CD4-positive, alpha-beta memory T cell (primary cell): Measurements from ENCODE around the gene IQCK. TPM values are rescaled to one million over a fixed set of nuclear protein-coding genes. Genes with fewer than 3 reads are reported as not detected.

Experiments used
- CTCF ChIA-PET: fragments of 350-600 bp; sonication (Branson Sonifier 250); formaldehyde crosslinking; loops from one replicate; lab custom pipeline; 2021; ENCODE audit warnings: inconsistent platforms; ENCODE audit not compliant: partially characterized antibody; lab: Charles Lee
- POLR2A ChIA-PET: fragments of 350-600 bp; sonication (Branson Sonifier 250); formaldehyde crosslinking; loops from one replicate; lab custom pipeline; 2021; ENCODE audit not compliant: partially characterized antibody; lab: Charles Lee
- DNase-seq, 5 donors: peaks; one replicate each; pipeline versions ENCODE4 v3.0.0 to v3.0.0-alpha.2; 2020 to 2022; ENCODE audit warnings: mixed read lengths in 1 of 5
- H3K27ac ChIP-seq: one replicate; pipeline ENCODE4 v1.7.0; 2013; ENCODE audit warnings: low read depth, low read length
- H3K27me3 ChIP-seq: 2 replicates; pipeline ENCODE4 v1.7.0; 2013; ENCODE audit warnings: mild to moderate bottlenecking, low read length, moderate library complexity; ENCODE audit not compliant: insufficient read depth
- H3K36me3 ChIP-seq: 2 replicates; pipeline ENCODE4 v1.7.0; 2013; ENCODE audit warnings: mild to moderate bottlenecking, low read length, moderate library complexity; ENCODE audit not compliant: insufficient read depth
- H3K4me1 ChIP-seq: 2 replicates; pipeline ENCODE4 v1.7.0; 2013; ENCODE audit warnings: mild to moderate bottlenecking, low read length, moderate library complexity; ENCODE audit not compliant: insufficient read depth
- H3K4me3 ChIP-seq, 2 donors: one replicate each; pipeline ENCODE4 v1.7.0; 2013; ENCODE audit warnings: low read length in 2 of 2, mild to moderate bottlenecking in 1 of 2
- H3K9me3 ChIP-seq, 2 donors: one replicate each; pipeline ENCODE4 v1.7.0; 2013; ENCODE audit warnings: low read length in 2 of 2, control low read depth in 1 of 2; ENCODE audit not compliant: control insufficient read depth in 1 of 2
- H3K27ac Mint-ChIP-seq, 7 donors: one replicate each; pipeline ENCODE4 v1.8.0; 2020 to 2021; ENCODE audit warnings: mixed read lengths in 7 of 7, mild to moderate bottlenecking in 6 of 7, inconsistent platforms in 3 of 7, moderate library complexity in 3 of 7
- H3K27me3 Mint-ChIP-seq, 2 donors: one replicate each; pipeline ENCODE4 v1.8.0; 2020 to 2021; ENCODE audit warnings: mixed read lengths in 2 of 2
- H3K36me3 Mint-ChIP-seq, 2 donors: one replicate each; pipeline ENCODE4 v1.8.0; 2020 to 2021; ENCODE audit warnings: mixed read lengths in 2 of 2, inconsistent platforms in 1 of 2, mild to moderate bottlenecking in 1 of 2
- H3K4me1 Mint-ChIP-seq, 4 donors: one replicate each; pipeline ENCODE4 v1.8.0; 2020 to 2021; ENCODE audit warnings: mixed read lengths in 4 of 4, mild to moderate bottlenecking in 1 of 4
- H3K4me3 Mint-ChIP-seq, 8 donors: one replicate each; pipeline ENCODE4 v1.8.0; 2020 to 2021; ENCODE audit warnings: mixed read lengths in 8 of 8, mild to moderate bottlenecking in 7 of 8, moderate library complexity in 6 of 8, inconsistent platforms in 3 of 8
- H3K9me3 Mint-ChIP-seq, 8 donors: one replicate each; pipeline ENCODE4 v1.8.0; 2020 to 2021; ENCODE audit warnings: mixed read lengths in 8 of 8, mild to moderate bottlenecking in 5 of 8, inconsistent platforms in 3 of 8, moderate library complexity in 1 of 8
- intact Hi-C: fragments of 100-400 bp; cut with micrococcal nuclease; formaldehyde crosslinking; loops from one replicate; pipeline ENCODE4 v1.15.1; 2023
- polyA plus RNA-seq, 2 donors: library from polyadenylated mRNA; unstranded; fragments of 300-500 nt; fragmentation: Illumina TruSeq; gene quantifications; one replicate each; pipeline ENCODE4 v1.2.3, GENCODE V29; 2021
- total RNA-seq, 2 experiments: library from RNA; stranded (reverse); gene quantifications; one replicate each; pipeline ENCODE4 v1.2.3, GENCODE V29; 2021

Gene IQCK
- total and polyA plus RNA-seq, 4 experiments from 2014 or later: 1.3 to 4.1 (median 2.4) TPM

DNA sequence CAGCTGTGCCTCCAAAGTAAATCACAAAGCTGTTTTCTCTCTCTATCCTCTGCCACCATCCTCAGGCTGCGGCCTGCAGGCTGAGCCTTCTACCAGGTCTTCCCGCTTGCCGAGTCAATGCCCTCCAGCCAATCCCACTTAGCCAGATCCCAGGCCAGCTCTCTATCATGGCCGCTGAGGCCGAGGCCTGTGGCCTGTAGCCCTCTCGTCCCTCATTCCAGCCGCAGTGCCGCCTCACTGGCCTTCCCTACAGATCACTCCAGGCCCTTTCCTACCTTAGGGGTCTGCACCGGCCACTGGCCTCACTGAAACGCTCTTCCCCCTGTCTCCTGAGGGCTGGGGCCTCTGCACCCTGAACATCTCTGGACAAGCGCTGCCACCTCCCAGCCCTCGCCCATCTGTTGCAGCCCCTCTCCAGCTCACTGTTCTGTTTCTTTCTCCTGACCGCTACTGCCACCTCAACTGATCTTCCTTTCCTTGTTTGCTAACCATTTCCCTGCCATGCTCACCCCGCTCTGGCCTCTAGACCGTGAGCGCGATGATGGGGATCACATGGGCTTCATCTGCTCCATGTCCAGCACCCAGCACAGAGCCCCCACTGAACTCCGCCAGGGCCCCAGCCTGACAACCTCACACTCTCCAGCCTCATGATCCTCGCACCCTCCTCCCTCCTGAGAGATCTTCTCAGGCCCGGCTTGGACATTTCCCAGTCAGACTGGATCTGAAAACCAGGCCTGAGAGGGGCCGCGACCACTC, 8.5 kb upstream of the IQCK start:
- ChIA-PET CTCF (interaction anchor here (1.9 kb wide), 1 partner anchor 13 kb away, joined by 9 read pairs; no protein-coding TSS in a partner anchor), POLR2A (no interaction called here)
- no peak for DNase-seq
- H3K27me3 ChIP-seq: no peaks in the 10 kb centered on the region
- Mint-ChIP-seq H3K36me3 (peaks cover 49 to 66% of the 10 kb centered on the region in 2 donors), H3K27ac (peak overlapping the region in 5 of 7 donors; percentile 20 to 88 (median 77)), H3K27me3 (no peaks in the 10 kb centered on the region), H3K4me1 (peaks cover 7 to 19% (median 13%) of the 10 kb centered on the region in 4 donors), H3K9me3 (no peaks in the 10 kb centered on the region), H3K4me3 (no peak overlapping the region)
- no peak overlapping the region for H3K27ac ChIP-seq
- peaks cover 30% of the 10 kb centered on the region for H3K36me3 ChIP-seq
- no peak overlapping the region for H3K4me3 ChIP-seq
- H3K9me3 ChIP-seq: no peaks in the 10 kb centered on the region
- no peaks in the 10 kb centered on the region for H3K4me1 ChIP-seq
- intact Hi-C loops: no loop called here

DNA sequence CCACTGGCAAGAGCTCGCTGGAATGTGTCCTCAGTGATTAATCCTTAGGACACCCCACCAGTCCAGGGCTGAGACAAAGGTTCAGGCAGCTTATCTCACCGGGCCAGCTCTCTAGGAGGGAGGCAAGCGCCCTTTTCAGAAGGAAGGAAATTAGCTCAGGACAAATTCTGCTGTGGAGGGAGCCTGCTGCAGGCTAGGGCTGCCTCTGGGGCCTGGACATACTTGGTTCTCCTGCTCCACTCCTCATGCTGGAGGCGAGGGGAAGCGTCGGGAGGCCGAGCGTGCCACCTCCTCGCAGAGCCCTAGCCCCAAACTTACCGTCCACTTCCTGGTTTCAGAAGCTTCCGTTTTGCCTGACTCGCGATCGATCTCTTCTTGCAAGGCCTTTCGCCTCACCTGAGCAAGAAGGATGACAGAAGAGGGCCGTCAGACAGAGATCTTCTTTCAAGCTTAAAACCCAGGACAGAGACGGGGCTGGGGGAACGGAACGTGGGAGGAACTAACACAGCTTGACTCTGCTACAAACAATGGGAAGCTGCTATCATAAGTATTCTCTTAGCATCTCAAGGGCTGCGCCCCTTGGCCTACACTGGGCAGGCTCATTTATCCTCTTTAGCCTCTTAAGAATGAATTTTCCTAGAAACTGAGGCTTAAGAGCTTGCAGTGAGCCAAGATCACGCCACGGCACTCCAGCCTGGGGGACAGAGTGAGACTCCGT, 7.7 kb upstream of the IQCK start:
- Histone ChIP-seq H3K4me3 (no peak overlapping the region), H3K27ac (no peak overlapping the region), H3K4me1 (no peaks in the 10 kb centered on the region), H3K27me3 (no peaks in the 10 kb centered on the region), H3K9me3 (no peaks in the 10 kb centered on the region), H3K36me3 (peaks cover 27% of the 10 kb centered on the region)
- Mint-ChIP-seq H3K27me3 (no peaks in the 10 kb centered on the region), H3K9me3 (no peaks in the 10 kb centered on the region), H3K4me3 (no peak overlapping the region), H3K4me1 (peaks cover 7 to 23% (median 17%) of the 10 kb centered on the region in 4 donors), H3K36me3 (peaks cover 44 to 62% of the 10 kb centered on the region in 2 donors), H3K27ac (peak overlapping the region in 1 of 7 donors; percentile 74)
- no peak for DNase-seq
- ChIA-PET CTCF (interaction anchor here (1.9 kb wide), 1 partner anchor 14 kb away, joined by 9 read pairs; no protein-coding TSS in a partner anchor), POLR2A (no interaction called here)
- intact Hi-C loops: no loop called here

GRCh38 chr16:19710991-19711545, 7.0 kb upstream of the IQCK start:
- CTCF ChIA-PET: interaction anchor here (1.1 to 1.9 kb wide), 2 partner anchors 15 to 189 kb away, joined by 3 to 9 read pairs; no protein-coding TSS in a partner anchor
- Histone ChIP-seq H3K27ac (no peak overlapping the region), H3K9me3 (no peaks in the 10 kb centered on the region), H3K27me3 (no peaks in the 10 kb centered on the region), H3K4me3 (no peak overlapping the region), H3K36me3 (peaks cover 20% of the 10 kb centered on the region), H3K4me1 (peaks cover 3% of the 10 kb centered on the region)
- no peak overlapping the region for H3K4me3 Mint-ChIP-seq
- no peaks in the 10 kb centered on the region for H3K27me3 Mint-ChIP-seq
- no peak for DNase-seq
- peak overlapping the region in 2 of 7 donors; percentile 19 to 56 for H3K27ac Mint-ChIP-seq
- peaks cover 8 to 27% (median 18%) of the 10 kb centered on the region in 4 donors for H3K4me1 Mint-ChIP-seq
- peaks cover 40 to 59% of the 10 kb centered on the region in 2 donors for H3K36me3 Mint-ChIP-seq
- H3K9me3 Mint-ChIP-seq: no peaks in the 10 kb centered on the region
- intact Hi-C loops: no loop called here
- POLR2A ChIA-PET: no interaction called here

GRCh38 chr16:19711643-19712042, 6.4 kb upstream of the IQCK start:
- peaks cover 14 to 32% (median 23%) of the 10 kb centered on the region in 4 donors for H3K4me1 Mint-ChIP-seq

DNA sequence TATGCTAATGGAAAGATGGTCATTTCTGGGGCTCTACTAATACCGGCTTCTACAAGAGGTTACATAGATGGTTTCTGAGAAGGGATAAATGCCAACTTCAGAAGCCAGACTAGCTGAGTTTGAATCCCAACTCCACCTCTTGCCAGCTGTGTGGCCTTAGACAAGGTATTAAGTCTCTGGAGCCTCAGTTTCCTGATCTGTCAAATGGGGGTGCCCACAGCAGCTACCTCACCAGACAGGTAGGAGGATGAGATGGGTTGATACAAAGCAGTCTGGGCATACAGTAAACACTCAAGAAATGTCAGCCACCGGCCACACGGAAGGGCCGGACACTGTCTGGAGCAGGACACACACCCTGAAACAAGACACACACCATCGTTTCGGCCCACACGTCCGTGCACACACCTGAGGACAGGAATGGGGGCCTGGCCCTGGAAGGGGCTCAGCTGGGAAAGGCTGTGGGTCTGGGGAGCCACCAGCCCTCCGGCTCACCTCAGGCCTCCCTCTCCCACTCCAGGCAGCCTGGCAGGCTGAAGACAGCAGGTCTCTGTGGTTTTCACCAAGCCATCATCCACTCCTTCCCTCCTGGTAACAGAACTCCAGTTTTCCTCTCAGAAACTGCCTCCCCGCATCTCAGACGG, 5.5 kb upstream of the IQCK start:
- H3K4me3 Mint-ChIP-seq: no peak overlapping the region
- peaks cover 18 to 41% (median 31%) of the 10 kb centered on the region in 4 donors for H3K4me1 Mint-ChIP-seq
- H3K9me3 Mint-ChIP-seq: no peaks in the 10 kb centered on the region
- Histone ChIP-seq H3K4me1 (peaks cover 17% of the 10 kb centered on the region), H3K27me3 (no peaks in the 10 kb centered on the region), H3K9me3 (no peaks in the 10 kb centered on the region), H3K36me3 (peaks cover 20% of the 10 kb centered on the region), H3K27ac (no peak overlapping the region), H3K4me3 (no peak overlapping the region)
- H3K27me3 Mint-ChIP-seq: no peaks in the 10 kb centered on the region
- no peak for DNase-seq
- intact Hi-C loops: no loop called here
- ChIA-PET POLR2A (no interaction called here), CTCF (interaction anchor here (1.1 to 1.5 kb wide), 2 partner anchors 15 to 188 kb away, joined by 3 read pairs; no protein-coding TSS in a partner anchor)
- H3K27ac Mint-ChIP-seq: peak overlapping the region in 1 of 7 donors; percentile 46
- peaks cover 27 to 52% of the 10 kb centered on the region in 2 donors for H3K36me3 Mint-ChIP-seq

More at GRCh38 chr16:19711643-19712042, 6.4 kb upstream of the IQCK start:
- Mint-ChIP-seq H3K27me3 (no peaks in the 10 kb centered on the region), H3K4me3 (no peak overlapping the region), H3K9me3 (no peaks in the 10 kb centered on the region), H3K27ac (peak overlapping the region in 4 of 7 donors; percentile 15 to 56 (median 32)), H3K36me3 (peaks cover 35 to 53% of the 10 kb centered on the region in 2 donors)
- ChIA-PET CTCF (interaction anchor here (1.1 kb wide), 1 partner anchor 188 kb away, joined by 3 read pairs; no protein-coding TSS in a partner anchor), POLR2A (no interaction called here)
- intact Hi-C loops: no loop called here
- Histone ChIP-seq H3K4me3 (no peak overlapping the region), H3K9me3 (no peaks in the 10 kb centered on the region), H3K27ac (no peak overlapping the region), H3K4me1 (peaks cover 9% of the 10 kb centered on the region), H3K27me3 (no peaks in the 10 kb centered on the region), H3K36me3 (peaks cover 20% of the 10 kb centered on the region)
- no peak for DNase-seq

DNA sequence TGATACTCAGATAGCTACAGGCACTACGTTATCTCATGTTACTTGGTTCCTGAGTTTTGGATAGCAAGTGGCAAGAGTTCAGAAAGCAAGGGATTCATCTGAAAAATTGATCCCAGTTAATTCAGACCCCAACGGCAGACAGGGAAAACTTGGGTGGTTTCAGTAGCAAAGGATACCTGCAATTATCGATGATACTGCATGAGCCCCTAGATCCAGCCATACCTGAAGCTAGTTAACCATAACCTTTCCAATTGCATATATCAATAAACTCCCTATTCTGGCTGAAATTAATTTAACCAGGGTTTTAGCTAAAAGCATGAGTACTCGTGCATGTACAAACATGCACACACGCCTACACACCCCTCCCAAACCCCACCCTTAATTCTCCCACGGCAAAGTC, 4.4 kb upstream of the IQCK start:
- Histone ChIP-seq H3K27ac (no peak overlapping the region), H3K36me3 (peaks cover 20% of the 10 kb centered on the region), H3K4me1 (peaks cover 18% of the 10 kb centered on the region), H3K9me3 (no peaks in the 10 kb centered on the region), H3K4me3 (no peak overlapping the region), H3K27me3 (no peaks in the 10 kb centered on the region)
- peaks cover 27 to 47% of the 10 kb centered on the region in 2 donors for H3K36me3 Mint-ChIP-seq
- no peaks in the 10 kb centered on the region for H3K27me3 Mint-ChIP-seq
- H3K4me1 Mint-ChIP-seq: peaks cover 18 to 43% (median 35%) of the 10 kb centered on the region in 4 donors
- H3K9me3 Mint-ChIP-seq: no peaks in the 10 kb centered on the region
- intact Hi-C loops: no loop called here
- no peak overlapping the region for H3K4me3 Mint-ChIP-seq
- POLR2A ChIA-PET: no interaction called here
- CTCF ChIA-PET: interaction anchor here (1.5 kb wide), 1 partner anchor 16 kb away, joined by 3 read pairs; no protein-coding TSS in a partner anchor
- peak overlapping the region in 1 of 7 donors; percentile 73 for H3K27ac Mint-ChIP-seq
- DNase-seq: no peak
